Stomach (tissue), 4 donors: Measurements from ENCODE around the gene CMC4.

Source experiments
- EP300 ChIP-seq: sonication (generic); formaldehyde crosslinking; IDR thresholded peaks from one replicate; pipeline ENCODE4 v1.6.1; 2017; ENCODE audit warnings: antibody characterized with exemption
- POLR2A ChIP-seq, 4 donors: fragments of 450-650 bp; IDR thresholded peaks; one replicate each; pipeline ENCODE4 v1.6.1; 2016; ENCODE audit warnings: antibody characterized with exemption in 4 of 4, control low read depth in 2 of 4, mild to moderate bottlenecking in 1 of 4, moderate library complexity in 1 of 4

DNA sequence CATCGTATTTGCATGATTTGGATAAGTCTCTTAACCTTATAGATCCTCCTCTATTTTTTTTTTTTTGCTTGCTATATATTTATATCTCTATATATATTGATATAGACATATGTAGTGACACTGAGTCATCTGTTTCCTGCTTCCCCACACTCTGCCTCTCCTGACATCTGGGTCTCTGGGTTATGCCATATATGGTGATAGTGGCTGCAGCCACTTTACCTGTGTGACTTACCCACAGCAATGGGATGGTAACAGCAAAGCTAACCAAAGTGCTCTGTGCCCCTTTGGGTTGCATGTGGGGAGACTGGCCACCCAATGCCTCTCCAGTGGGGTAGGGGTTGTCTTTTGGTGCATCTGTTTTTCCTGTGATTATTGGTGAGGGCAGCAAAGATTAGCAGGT, 14.5 kb downstream of the CMC4 start:
- no peak for TF ChIP-seq EP300
- TF ChIP-seq POLR2A (IDR thresholded peaks at IDR 0.05): no peak
